HG03103 (cell line): Measurements from ENCODE around the gene TEX264.
A peak's percentile ranks its signal among the peaks of the same experiment; 100 is the strongest.

ENCODE experiments used
- ATAC-seq: cut with Tn5 transposase; IDR thresholded peaks from one replicate; pipeline ENCODE4 v1.9.1; 2021; ENCODE audit warnings: low read depth; ENCODE audit not compliant: unreplicated experiment

Gene TEX264

DNA sequence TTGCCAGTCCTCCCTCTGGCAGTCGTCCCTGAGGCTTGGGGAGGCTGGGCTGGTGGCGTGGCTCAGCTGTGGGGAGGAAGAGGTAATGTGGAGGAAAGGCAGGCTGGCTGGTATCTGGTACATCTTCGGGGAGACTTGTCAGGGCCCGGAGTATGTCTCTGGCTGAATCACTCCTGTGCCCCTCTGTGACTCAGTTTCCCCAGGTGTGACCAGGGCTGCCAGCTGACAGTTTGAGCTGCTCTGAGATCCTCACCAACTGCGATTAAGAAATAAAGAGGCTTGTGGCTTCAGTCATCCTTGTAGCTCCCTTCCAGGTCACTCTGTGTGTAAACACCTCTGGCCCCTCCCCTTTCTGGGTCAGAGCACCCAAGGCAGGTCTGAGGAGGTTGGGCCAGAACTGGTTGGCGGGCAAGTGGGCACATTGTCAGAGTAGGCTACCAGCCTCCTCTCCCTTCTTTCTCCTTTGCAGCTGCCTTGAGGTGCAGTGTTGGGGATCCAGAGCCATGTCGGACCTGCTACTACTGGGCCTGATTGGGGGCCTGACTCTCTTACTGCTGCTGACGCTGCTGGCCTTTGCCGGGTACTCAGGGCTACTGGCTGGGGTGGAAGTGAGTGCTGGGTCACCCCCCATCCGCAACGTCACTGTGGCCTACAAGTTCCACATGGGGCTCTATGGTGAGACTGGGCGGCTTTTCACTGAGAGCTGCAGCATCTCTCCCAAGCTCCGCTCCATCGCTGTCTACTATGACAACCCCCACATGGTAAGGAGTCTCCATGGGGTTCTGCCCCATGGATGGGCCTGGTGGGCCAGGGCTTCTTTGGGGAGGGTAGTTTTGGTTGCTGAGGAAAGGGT, 3.0 kb downstream of the TEX264 start:
- no peak for ATAC-seq

DNA sequence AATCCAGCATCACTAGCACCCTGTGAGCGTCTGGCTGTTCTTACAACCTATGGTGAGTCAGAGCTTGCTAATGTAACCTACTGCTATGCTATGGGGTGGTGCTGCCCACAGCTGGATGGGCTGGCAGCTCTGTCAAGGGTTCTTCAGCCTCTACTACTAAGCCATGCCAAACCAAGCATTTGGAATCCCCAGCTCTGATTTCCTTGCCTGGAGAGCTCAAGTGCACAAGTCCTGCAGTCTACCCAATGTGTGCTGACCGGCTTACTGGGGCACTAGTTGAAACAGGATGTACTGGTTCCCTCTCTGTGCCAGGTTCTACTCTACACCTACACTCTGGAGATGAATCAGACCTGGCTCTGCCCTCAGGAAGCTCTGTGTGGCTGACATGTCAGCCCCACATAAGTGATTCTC, 4.2 kb downstream of the TEX264 start:
- no peak for ATAC-seq

- ATAC-seq, result no peak
Measured at GRCh38 chr3:51676102-51676640, 5.1 kb downstream of the TEX264 start.

DNA sequence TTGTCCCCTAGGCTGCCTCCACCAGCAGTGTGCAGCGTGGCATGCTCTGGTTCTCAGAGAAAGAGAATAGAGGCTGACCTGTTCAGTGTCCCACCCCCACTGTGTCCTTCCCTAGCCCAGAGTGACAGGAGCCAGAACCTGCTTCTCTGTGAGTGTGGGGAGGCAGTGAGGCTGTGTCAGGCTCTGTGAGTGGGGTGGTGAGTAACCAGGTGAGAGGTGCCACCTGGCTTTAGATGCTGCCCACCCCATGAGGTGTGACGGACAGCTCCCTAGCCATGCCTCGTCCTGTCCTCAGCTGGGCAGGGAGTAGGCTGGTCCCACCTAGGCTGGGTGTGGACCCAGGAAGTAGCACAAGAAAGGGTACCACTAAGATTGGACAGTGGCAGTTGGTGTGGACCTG, 6.3 kb downstream of the TEX264 start:
- ATAC-seq, result no peak

DNA sequence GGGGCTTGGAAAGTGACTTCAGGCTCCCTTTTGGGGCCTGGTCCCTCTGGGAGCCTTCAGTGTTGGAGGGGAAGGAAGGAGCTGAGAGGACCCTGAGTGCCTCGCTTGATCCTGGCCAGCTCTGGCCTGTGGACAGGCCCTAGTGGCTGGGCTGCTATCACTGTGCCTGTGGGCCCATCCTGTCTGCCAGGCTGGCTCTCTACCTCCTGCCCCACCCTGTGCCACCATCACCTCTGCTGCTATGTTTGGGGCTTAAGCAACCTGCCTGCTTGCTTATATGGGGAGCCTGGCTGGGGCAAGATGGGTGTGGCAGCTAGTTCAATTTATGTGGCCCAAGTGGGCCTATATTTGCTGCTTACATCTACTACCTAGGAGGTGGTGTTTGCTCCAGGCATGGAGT, 7.1 kb downstream of the TEX264 start:
- ATAC-seq, result no peak

DNA sequence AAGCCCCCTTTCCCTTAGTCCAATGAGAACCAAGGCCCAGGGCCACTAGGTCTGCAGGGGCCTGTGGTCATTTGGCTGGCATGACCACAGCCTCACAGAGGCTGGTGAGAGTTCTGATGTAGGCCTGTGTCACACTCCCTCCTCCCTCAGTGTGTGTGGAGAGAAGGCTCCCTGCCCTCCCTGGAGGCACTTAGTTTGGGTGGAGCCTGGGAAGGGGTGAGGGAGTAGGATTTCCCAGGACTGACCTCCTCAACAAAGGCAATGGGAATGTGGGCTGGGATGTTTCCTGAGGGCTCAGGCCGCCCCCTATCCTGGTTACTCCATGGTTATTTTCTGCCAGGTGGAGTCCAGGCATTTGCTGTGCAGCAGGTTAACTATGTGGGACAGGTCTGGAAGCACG, 7.6 kb downstream of the TEX264 start:
- ATAC-seq, result no peak

GRCh38 chr3:51679318-51679717, 8.3 kb downstream of the TEX264 start:
- ATAC-seq, result no peak

- no peak for ATAC-seq
Measured at GRCh38 chr3:51679777-51680176, 8.7 kb downstream of the TEX264 start.

- ATAC-seq, result no peak
Measured at GRCh38 chr3:51680196-51680595, 9.1 kb downstream of the TEX264 start.

GRCh38 chr3:51680663-51681230, 9.7 kb downstream of the TEX264 start:
- no peak for ATAC-seq

DNA sequence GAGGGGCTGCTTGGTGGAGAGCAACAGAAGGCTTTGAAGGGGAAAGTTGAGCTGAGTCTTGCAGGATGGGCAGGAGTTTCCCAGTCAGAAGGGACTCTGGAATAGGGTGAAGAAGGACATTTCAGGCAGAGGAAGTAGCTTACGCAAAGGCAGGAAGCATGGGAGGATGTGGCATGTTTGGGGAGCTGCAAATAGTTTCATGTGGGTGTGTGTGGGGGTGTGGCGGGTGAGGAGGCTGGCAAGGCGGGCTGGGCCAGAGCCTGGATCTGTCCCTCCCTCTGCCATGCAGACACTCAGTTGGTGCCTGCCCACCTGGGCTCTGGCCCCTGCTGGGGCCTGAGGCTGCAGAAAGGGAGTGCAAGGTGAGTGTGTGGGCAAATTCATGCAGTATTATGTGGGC, 10.4 kb downstream of the TEX264 start:
- no peak for ATAC-seq

GRCh38 chr3:51682079-51682478, 11.0 kb downstream of the TEX264 start:
- peak; percentile 86 for ATAC-seq

GRCh38 chr3:51682526-51682925, 11.5 kb downstream of the TEX264 start:
- no peak for ATAC-seq

- ATAC-seq, result no peak
Measured at GRCh38 chr3:51683566-51683965, 12.5 kb downstream of the TEX264 start.

DNA sequence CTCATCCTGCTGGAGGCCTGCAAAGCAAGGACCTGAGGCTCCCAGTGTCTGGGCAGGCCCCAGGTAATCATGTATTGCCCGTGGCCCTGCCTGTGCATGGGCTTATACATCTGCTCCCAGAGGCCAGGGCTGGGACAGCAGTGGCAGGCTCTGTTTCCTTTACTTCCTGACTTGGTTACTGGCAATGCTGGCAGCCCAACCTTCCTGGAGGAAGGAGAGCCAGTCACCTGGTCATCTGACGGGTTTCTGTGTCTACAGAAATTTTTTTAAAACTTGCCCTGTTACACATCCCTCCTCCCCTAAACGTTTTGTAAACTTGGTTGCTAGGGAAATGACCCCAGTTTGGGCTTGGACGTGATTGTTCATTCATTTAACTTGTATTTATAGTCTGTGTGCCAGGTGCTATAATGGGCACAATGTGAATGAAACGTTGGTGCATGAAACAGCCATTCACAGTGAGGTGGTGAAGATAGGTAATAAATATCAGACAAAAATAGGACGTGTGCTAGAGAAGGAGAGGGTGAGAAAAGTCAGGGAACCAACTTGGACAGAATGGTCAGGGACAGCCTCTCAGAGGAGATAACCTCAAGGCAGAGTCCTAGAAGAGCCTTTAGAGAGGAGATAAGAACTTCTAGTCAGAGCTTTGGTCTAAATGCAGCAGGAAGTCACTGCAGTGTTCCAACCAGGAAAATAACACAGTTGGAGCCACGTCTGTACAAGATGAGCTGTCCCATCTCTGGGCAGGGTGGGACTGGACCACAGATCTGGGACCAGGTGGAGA, 14.1 kb downstream of the TEX264 start:
- ATAC-seq, result no peak

DNA sequence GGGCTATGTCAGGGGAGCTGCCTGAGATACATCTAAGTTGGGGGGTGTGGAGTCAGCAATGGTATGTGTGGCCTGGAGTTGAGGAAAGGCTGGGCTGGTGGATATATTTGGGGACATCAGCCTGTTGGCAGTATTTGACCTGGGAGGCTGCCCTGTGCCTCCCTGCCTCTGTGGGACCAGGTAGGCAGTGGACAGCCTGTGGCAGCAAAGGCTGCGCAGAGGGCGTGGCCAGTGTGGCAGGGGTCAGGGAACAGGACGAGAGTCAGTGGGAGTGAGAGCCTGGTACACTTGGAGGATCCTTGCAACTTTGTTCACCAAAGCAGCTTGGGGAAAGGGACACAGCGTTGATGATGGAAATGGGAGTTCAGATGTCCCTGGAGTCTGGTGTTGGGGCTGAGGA, 15.0 kb downstream of the TEX264 start:
- no peak for ATAC-seq

DNA sequence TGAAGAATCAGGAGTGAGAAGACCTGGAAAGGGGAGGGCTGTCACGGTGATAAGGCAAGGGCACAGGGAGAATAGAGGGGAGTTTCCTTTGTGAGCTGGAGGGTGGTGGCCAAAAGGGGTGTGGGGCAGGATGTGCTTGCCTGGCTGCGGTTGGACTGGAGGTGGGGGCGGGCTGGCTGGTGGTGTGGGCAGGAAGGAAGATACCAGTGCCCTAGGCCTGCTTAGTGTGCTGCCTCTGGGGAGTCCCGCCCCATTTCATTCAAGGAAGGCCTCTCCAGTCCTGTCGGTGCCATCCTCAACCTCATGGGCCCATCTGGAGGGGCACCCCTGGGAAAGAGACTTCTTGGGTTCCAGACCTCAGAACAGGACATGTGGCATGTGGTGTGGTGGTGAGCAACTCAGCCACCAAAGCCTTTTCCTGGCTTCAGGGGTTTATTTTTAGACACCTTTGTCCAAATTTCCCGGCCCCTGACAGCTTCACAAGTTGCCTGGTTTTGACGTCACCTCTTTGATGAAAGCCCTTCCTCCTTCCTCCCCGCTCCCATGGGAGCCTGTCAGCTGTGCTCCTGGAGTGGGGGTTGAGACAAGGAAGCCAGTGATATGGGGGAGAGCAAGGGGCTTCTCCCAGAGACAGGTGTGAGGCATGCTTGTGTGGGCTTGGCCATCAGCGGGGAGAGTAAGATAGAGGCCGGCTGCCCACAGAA, 15.6 kb downstream of the TEX264 start:
- ATAC-seq, result peak; percentile 33

DNA sequence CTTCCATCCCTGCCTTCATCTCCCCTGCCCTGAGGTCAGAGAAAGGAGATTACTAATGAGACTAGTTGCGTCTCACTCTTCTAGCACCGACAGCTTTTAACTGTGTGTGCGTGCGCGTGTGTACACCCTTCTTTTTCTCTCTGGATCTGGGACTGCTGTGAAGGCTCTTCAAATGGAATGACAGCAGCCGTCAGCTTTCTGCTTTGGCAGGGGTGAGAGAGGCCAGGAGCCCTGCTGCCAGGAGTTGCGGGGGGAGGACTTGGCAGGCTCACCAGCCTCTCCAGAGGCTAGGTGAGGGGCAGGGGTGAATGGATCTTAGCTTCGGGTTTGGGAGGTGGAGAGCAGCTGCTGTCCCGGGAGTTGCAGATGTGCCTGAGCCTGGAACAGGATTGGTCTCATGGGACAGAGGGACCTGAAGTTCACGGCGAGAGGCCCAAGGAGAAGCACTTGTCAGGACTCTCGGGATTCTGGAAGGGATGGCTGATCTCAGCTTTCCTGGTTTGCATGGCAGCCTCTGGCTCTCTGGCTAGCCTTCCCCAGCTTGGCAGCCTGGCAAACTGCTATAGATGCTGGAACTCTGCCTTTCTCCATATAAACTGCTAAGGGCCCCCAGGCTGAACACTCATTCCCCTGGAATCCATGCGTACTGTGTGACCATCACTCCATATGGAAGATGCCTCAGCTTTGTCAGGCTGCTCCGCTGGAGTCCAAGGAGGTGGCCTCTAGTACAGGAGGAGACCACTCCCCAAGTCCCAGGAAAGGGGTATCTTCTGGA, 16.6 kb downstream of the TEX264 start:
- ATAC-seq, result no peak

GRCh38 chr3:51688206-51688600, 17.2 kb downstream of the TEX264 start:
- ATAC-seq, result no peak

- no peak for ATAC-seq
Measured at GRCh38 chr3:51691021-51691420, 20.0 kb downstream of the TEX264 start.
